Measurements from ENCODE around the gene ANKDD1A. TPM values are rescaled to one million over a fixed set of nuclear protein-coding genes. Genes with fewer than 3 reads are reported as not detected.

ANKDD1A gene
- total and polyA plus RNA-seq, 3 donors from 2014 or later, result 11.1 to 34.9 (median 31.8) TPM

GRCh38 chr15:64930019-64930652 lies 18.4 kb downstream of the ANKDD1A start:
- TF ChIP-seq CTCF (IDR thresholded peaks at IDR 0.05), result no peak
- no peak for TF ChIP-seq POLR2A (IDR thresholded peaks at IDR 0.05)
- H3K27ac ChIP-seq, result no peak overlapping the region
- intact Hi-C loops (cut with DNase I; ENCODE audit: low total_unique reads), result no loop called here
- DNase-seq, result no peak
- H3K9me3 ChIP-seq, result no peaks in the 10 kb centered on the region
- H3K4me3 ChIP-seq, result no peak overlapping the region
- H3K27me3 ChIP-seq, result no peaks in the 10 kb centered on the region
- peaks cover 4% of the 10 kb centered on the region for H3K4me1 ChIP-seq
- 86 to 87% methylated on average over 10 of the region's 10 CpGs for WGBS, 2 donors
- no peaks in the 10 kb centered on the region for H3K36me3 ChIP-seq (ENCODE audit: low read depth, missing control alignments)

DNA sequence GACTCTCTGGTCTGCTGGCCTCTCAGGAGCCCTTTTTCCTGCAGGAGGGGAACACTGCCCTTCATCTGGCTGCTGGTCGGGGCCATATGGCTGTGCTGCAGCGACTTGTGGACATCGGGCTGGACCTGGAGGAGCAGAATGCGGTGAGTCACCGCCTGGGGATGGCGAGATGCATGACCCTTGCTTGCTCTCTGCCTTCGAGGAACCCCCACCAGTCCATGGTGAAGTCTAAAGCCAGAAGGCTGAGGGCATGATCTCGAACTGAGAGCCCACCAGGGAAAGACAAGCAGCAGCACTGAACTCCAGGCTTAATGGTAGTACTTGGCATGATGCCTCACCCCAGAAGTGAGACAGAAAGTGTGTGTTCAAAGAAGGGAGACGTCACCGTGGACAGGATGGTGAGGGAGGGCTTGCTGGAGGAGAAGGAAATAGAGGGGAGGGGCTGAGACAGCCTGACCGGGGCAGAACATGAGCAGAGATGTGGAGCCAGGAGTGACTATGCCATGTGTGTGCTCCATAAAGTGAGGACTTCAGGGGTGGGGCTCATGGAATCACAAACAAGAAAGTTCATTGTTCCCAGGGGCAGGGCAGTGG lies 19.2 kb downstream of the ANKDD1A start:
- no peak overlapping the region for H3K4me3 ChIP-seq
- H3K4me1 ChIP-seq, result peaks cover 4% of the 10 kb centered on the region
- intact Hi-C loops (cut with DNase I; ENCODE audit: low total_unique reads), result no loop called here
- no peak for TF ChIP-seq CTCF (IDR thresholded peaks at IDR 0.05)
- TF ChIP-seq POLR2A (IDR thresholded peaks at IDR 0.05), result no peak
- WGBS, 2 donors, result 77 to 83% methylated on average over 9 to 11 of the region's 11 CpGs
- no peak for DNase-seq
- H3K36me3 ChIP-seq (ENCODE audit: low read depth, missing control alignments), result no peaks in the 10 kb centered on the region
- H3K9me3 ChIP-seq, result no peaks in the 10 kb centered on the region
- H3K27me3 ChIP-seq, result no peaks in the 10 kb centered on the region
- H3K27ac ChIP-seq, result no peak overlapping the region

- Histone ChIP-seq H3K36me3 (ENCODE audit: low read depth, missing control alignments) (no peaks in the 10 kb centered on the region), H3K4me1 (peaks cover 4% of the 10 kb centered on the region), H3K27me3 (no peaks in the 10 kb centered on the region), H3K9me3 (no peaks in the 10 kb centered on the region), H3K27ac (no peak overlapping the region), H3K4me3 (no peak overlapping the region)
- 72 to 83% methylated on average over 8 of the region's 8 CpGs for WGBS, 2 donors
- TF ChIP-seq CTCF (IDR thresholded peaks at IDR 0.05) (no peak), POLR2A (IDR thresholded peaks at IDR 0.05) (no peak)
- DNase-seq, result no peak
- intact Hi-C loops (cut with DNase I; ENCODE audit: low total_unique reads), result no loop called here
These were observed 19.7 kb downstream of the ANKDD1A start for GRCh38 chr15:64931381-64931780.

GRCh38 chr15:64934023-64934422 lies 22.3 kb downstream of the ANKDD1A start:
- Histone ChIP-seq H3K9me3 (no peaks in the 10 kb centered on the region), H3K4me1 (peaks cover 11% of the 10 kb centered on the region), H3K36me3 (ENCODE audit: low read depth, missing control alignments) (no peaks in the 10 kb centered on the region), H3K27me3 (no peaks in the 10 kb centered on the region), H3K4me3 (no peak overlapping the region), H3K27ac (no peak overlapping the region)
- intact Hi-C loops (cut with DNase I; ENCODE audit: low total_unique reads), result no loop called here
- TF ChIP-seq POLR2A (IDR thresholded peaks at IDR 0.05) (no peak), CTCF (IDR thresholded peaks at IDR 0.05) (no peak)
- no peak for DNase-seq
- 96 to 97% methylated on average over 11 of the region's 11 CpGs for WGBS, 2 donors

- H3K27ac ChIP-seq, result peak overlapping the region in 1 of 2 donors; percentile 53
- no peak for DNase-seq
- no peak overlapping the region for H3K4me3 ChIP-seq
- peaks cover 7% of the 10 kb centered on the region for H3K4me1 ChIP-seq
- intact Hi-C loops (cut with DNase I; ENCODE audit: low total_unique reads), result no loop called here
- TF ChIP-seq CTCF (IDR thresholded peaks at IDR 0.05), result no peak
- no peak for TF ChIP-seq POLR2A (IDR thresholded peaks at IDR 0.05)
- H3K36me3 ChIP-seq (ENCODE audit: low read depth, missing control alignments), result no peaks in the 10 kb centered on the region
- H3K27me3 ChIP-seq, result no peaks in the 10 kb centered on the region
- 28 to 36% methylated on average over 3 of the region's 3 CpGs for WGBS, 2 donors
- H3K9me3 ChIP-seq, result no peaks in the 10 kb centered on the region
These were observed 26.5 kb downstream of the ANKDD1A start for GRCh38 chr15:64938192-64938591.

All from testis (tissue), 3 donors.